Fibroblast of gingiva (primary cell): Measurements from ENCODE around the gene PCDHGA4.
"Not testable (repeated sequence)": the region's sequence is repeated elsewhere in the genome, so short reads cannot be mapped to it uniquely, and the experiment has no call there.

ENCODE experiments used
- DNase-seq: peaks from one replicate; pipeline ENCODE4 v3.0.0-alpha.2; 2011; ENCODE audit warnings: low read depth

Gene PCDHGA4

GRCh38 chr5:141384471-141385267 lies 29.8 kb downstream of the PCDHGA4 start:
- no peak for DNase-seq

- peak; percentile 13 for DNase-seq
Observed at GRCh38 chr5:141387557-141388311, 32.9 kb downstream of the PCDHGA4 start, which contains the start of gene PCDHGB4. TSS of gene PCDHGB4 (plus strand) at chr5:141387698. CDS start at chr5:141387885, 187 bp downstream.

GRCh38 chr5:141388661-141389060 lies 33.8 kb downstream of the PCDHGA4 start:
- no peak for DNase-seq

DNA sequence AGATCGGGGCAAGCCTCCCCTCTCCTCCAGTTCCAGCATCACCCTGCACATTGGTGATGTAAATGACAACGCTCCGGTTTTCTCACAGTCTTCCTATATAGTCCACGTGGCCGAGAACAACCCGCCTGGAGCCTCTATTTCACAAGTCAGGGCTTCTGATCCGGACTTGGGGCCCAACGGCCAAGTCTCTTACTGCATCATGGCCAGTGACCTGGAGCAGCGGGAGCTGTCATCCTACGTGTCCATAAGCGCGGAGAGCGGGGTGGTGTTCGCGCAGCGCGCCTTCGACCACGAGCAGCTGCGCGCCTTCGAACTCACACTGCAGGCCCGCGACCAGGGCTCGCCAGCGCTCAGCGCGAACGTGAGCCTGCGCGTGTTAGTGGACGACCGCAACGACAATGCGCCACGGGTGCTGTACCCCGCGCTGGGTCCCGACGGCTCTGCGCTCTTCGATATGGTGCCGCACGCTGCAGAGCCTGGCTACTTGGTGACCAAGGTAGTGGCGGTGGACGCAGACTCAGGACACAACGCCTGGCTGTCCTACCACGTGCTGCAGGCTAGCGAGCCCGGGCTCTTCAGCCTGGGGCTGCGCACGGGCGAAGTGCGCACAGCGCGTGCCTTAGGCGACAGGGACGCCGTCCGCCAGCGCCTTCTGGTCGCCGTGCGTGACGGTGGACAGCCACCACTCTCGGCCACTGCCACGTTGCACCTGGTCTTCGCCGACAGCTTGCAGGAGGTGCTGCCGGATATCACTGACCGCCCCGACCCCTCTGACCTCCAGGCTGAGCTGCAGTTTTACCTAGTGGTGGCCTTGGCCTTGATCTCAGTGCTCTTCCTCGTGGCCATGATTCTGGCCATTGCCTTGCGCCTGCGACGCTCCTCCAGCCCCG lies 34.6 kb downstream of the PCDHGA4 start:
- no peak for DNase-seq

- no peak for DNase-seq
Observed at GRCh38 chr5:141392429-141393198, 37.8 kb downstream of the PCDHGA4 start, which contains the start of gene PCDHGA8. TSS of gene PCDHGA8 (plus strand) at chr5:141392633. CDS start at chr5:141392814, 181 bp downstream.

DNA sequence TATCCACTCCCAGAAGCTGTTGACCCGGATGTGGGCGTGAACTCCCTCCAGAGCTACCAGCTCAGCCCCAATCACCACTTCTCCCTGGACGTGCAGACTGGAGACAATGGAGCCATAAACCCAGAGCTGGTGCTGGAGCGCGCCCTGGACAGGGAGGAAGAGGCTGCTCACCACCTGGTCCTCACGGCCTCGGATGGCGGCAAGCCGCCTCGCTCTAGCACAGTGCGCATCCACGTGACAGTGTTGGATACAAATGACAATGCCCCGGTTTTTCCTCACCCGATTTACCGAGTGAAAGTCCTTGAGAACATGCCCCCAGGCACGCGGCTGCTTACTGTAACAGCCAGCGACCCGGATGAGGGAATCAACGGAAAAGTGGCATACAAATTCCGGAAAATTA lies 38.4 kb downstream of the PCDHGA4 start:
- DNase-seq, result no peak

- not testable (repeated sequence) for DNase-seq
Observed at GRCh38 chr5:141394401-141395187, 39.8 kb downstream of the PCDHGA4 start.

GRCh38 chr5:141397756-141398551 lies 43.1 kb downstream of the PCDHGA4 start, which contains the start of gene PCDHGB5:
TSS of gene PCDHGB5 (plus strand) at chr5:141397947. CDS start at chr5:141398128, 181 bp downstream.
- DNase-seq, result peak; percentile 53

DNA sequence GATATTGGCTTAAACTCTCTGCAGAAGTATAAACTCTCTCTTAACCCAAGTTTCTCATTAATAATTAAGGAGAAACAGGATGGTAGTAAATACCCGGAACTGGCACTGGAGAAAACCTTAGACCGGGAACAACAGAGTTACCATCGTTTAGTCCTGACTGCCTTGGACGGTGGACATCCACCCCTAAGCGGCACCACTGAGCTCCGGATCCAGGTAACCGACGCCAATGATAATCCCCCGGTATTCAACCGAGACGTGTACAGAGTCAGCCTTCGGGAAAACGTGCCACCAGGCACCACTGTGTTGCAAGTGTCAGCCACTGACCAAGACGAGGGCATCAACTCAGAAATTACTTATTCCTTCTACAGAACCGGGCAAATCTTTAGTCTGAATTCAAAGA lies 43.8 kb downstream of the PCDHGA4 start:
- no peak for DNase-seq

GRCh38 chr5:141399555-141400258 lies 44.9 kb downstream of the PCDHGA4 start:
- no peak for DNase-seq

DNA sequence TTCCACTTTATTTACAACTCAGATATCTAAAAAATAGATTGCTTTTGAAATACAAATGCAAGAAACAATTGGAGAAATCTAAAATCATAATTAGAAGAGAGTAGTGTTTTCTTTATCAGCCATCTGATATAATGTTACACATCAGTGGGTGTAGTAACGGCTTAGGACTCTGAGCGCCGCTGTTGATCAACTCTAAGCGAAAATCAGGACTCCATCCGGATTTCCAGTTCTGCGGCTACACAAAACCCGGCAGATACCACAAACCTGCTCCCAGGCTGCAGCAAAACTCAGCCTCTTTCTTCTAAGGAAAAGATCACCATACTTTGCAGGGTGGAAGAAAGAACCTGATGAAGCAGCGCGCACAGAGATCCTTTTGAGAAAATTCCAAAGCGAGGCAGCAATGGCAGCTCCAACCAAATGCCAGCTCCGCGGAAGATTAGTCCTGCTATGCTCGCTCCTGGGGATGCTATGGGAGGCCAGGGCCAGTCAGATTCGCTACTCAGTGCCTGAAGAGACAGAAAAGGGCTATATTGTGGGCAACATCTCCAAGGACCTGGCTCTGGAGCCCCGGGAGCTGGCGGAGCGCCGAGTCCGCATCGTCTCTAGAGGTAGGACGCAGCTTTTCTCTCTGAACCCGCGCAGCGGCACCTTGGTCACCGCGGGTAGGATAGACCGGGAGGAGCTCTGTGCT lies 47.9 kb downstream of the PCDHGA4 start, which contains the start of gene PCDHGA9:
Gene PCDHGA9, plus strand, starts transcription at position 226 of the 691 bp plus-strand sequence. Its CDS starts 175 bp downstream, at position 401.
- no peak for DNase-seq

DNA sequence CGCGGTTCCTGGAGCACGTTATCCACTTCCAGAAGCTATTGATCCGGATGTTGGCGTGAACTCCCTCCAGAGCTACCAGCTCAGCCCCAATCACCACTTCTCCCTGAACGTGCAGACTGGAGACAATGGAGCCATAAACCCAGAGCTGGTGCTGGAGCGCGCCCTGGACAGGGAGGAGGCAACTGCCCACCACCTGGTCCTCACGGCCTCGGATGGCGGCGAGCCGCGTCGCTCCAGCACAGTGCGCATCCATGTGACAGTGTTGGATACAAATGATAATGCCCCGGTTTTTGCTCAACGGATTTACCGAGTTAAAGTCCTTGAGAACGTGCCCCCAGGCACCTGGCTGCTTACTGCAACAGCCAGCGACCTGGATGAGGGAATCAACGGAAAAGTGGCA lies 48.6 kb downstream of the PCDHGA4 start:
- DNase-seq, result no peak
